PC-3 (cell line): ENCODE data around the gene CSAG2. TPM values are rescaled to one million over a fixed set of nuclear protein-coding genes. Genes with fewer than 3 reads are reported as not detected.
"Not testable (repeated sequence)": the region's sequence is repeated elsewhere in the genome, so short reads cannot be mapped to it uniquely, and the experiment has no call there.

Experiments used
- ATAC-seq: fragments of 200-7000 bp; cut with Tn5 transposase; 2 replicates; pipeline ENCODE4 v1.9.1; 2020; ENCODE audit warnings: mild to moderate bottlenecking, moderate library complexity
- BruUV-seq: library from RNA; stranded (reverse); fragments of 400-500 nt; replicated peaks from 2 replicates; lab custom pipeline; 2021; lab: Mats Ljungman, UMichigan
- CTCF ChIA-PET: fragments of 300-600 bp; sonication (Branson Sonifier 250); formaldehyde crosslinking; loops from one replicate; lab custom pipeline; 2022; ENCODE audit warnings: antibody characterized with exemption; lab: Charles Lee
- POLR2A ChIA-PET: fragments of 300-600 bp; sonication (Branson Sonifier 250); formaldehyde crosslinking; loops from one replicate; lab custom pipeline; 2022; ENCODE audit warnings: antibody characterized with exemption; ENCODE audit not compliant: unreplicated experiment; lab: Charles Lee
- DNase-seq: peaks from one replicate; pipeline ENCODE4 v3.0.0-alpha.2; 2015
- H2AFZ ChIP-seq: fragments of 300-600 bp; sonication (generic); 2 replicates; pipeline ENCODE4 v1.6.0; 2016; ENCODE audit warnings: antibody characterized with exemption, low read length
- H3F3A ChIP-seq: fragments of 300-600 bp; sonication (generic); one replicate; pipeline ENCODE4 v1.6.0; 2017; ENCODE audit warnings: antibody characterized with exemption, low read length, control low read depth, mild to moderate bottlenecking; ENCODE audit not compliant: unreplicated experiment
- H3K27ac ChIP-seq: fragments of 300-600 bp; sonication (generic); 2 replicates; pipeline ENCODE4 v1.5.1; 2016; ENCODE audit warnings: mild to moderate bottlenecking, low read length
- H3K27me3 ChIP-seq: fragments of 300-600 bp; sonication (generic); 2 replicates; pipeline ENCODE4 v1.6.1; 2016; ENCODE audit warnings: low read length, mixed read lengths
- H3K36me3 ChIP-seq: fragments of 300-600 bp; sonication (generic); 2 replicates; pipeline ENCODE4 v1.6.1; 2016; ENCODE audit warnings: low read depth, mixed run types, low read length, mixed read lengths
- H3K4me1 ChIP-seq: fragments of 300-600 bp; sonication (generic); 2 replicates; pipeline ENCODE4 v1.5.1; 2016; ENCODE audit warnings: low read length; ENCODE audit not compliant: insufficient read depth
- H3K4me2 ChIP-seq: fragments of 300-600 bp; sonication (generic); 2 replicates; pipeline ENCODE4 v1.6.0; 2016; ENCODE audit warnings: low read length
- H3K4me3 ChIP-seq: fragments of 300-600 bp; sonication (generic); 2 replicates; pipeline ENCODE4 v1.5.1; 2016; ENCODE audit warnings: mild to moderate bottlenecking, low read length, mixed read lengths
- H3K79me2 ChIP-seq: fragments of 300-600 bp; sonication (generic); 2 replicates; pipeline ENCODE4 v1.6.1; 2017; ENCODE audit warnings: low read length, mixed read lengths
- H3K9ac ChIP-seq: fragments of 300-600 bp; sonication (generic); 2 replicates; pipeline ENCODE4 v1.6.0; 2016; ENCODE audit warnings: mild to moderate bottlenecking, low read length
- H3K9me2 ChIP-seq: fragments of 300-600 bp; sonication (generic); replicated peaks from 2 replicates; pipeline ENCODE4 v1.6.1; 2016; ENCODE audit warnings: mixed run types, low read length, mixed read lengths
- H3K9me3 ChIP-seq: fragments of 300-600 bp; sonication (generic); 2 replicates; pipeline ENCODE4 v1.6.1; 2016; ENCODE audit warnings: low read length, mixed read lengths
- H4K20me1 ChIP-seq: fragments of 300-600 bp; sonication (generic); 2 replicates; pipeline ENCODE4 v1.6.1; 2016; ENCODE audit warnings: low read length, mixed read lengths
- EZH2 ChIP-seq: fragments of 300-600 bp; sonication (generic); IDR thresholded peaks from one replicate; pipeline ENCODE4 v1.6.1; 2017; ENCODE audit warnings: antibody characterized with exemption, mild to moderate bottlenecking, low read length; ENCODE audit not compliant: unreplicated experiment
- EZH2phosphoT487 ChIP-seq: fragments of 300-600 bp; sonication (generic); IDR thresholded peaks from 2 replicates; pipeline ENCODE4 v1.6.1; 2018; ENCODE audit warnings: mild to moderate bottlenecking, antibody characterized with exemption, low read length, borderline replicate concordance
- intact Hi-C: fragments of 100-400 bp; cut with micrococcal nuclease; formaldehyde crosslinking; loops from 2 replicates; pipeline ENCODE4 v1.9.0; 2023
- total RNA-seq: library from RNA; depleted of rRNA; stranded (reverse); fragments of >200 nt; gene quantifications from 2 replicates; pipeline ENCODE4 v1.2.3, GENCODE V29; 2014
- TF ChIP-seq, protein P1 (sequence below): fragments of 300-600 bp; sonication (generic); conservative IDR thresholded peaks from 2 replicates; pipeline ENCODE4 v1.5.1; 2017; ENCODE audit warnings: antibody characterized with exemption, low read depth, mild to moderate bottlenecking, low read length

Gene CSAG2
- total RNA-seq, 1 experiment from 2014 or later = not detected

DNA sequence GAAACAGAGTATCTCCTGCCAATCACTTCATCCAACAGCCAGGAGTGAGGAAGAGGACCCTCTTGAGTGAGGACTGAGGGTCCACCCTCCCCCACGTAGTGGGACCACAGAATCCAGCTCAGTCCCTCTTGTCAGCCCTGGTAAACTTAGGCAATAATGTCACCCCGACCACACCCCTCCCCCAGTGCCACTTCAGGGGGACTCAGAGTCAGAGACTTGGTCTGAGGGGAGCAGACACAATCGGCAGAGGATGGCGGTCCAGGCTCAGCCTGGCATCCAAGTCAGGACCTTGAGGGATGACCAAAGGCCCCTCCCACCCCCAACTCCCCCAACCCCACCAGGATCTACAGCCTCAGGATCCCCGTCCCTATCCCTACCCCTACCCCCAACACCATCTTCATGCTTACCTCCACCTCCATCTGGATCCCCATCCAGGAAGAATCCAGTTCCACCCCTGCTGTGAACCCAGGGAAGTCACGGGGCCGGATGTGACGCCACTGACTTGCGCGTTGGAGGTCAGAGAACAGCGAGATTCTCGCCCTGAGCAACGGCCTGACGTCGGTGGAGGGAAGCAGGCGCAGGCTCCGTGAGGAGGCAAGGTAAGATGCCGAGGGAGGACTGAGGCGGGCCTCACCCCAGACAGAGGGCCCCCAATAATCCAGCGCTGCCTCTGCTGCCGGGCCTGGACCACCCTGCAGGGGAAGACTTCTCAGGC is 24.3 kb upstream of the CSAG2 start, which contains the start of the genes CSAG1 and MAGEA12:
Gene CSAG1 (minus strand): TSS at position 461 of the 715 bp plus-strand sequence. CDS start 1,261 bp downstream, outside the sequence.
Gene MAGEA12 (plus strand): TSS at position 497 of the 715 bp plus-strand sequence. CDS start 2,405 bp downstream, outside the sequence.
- BruUV-seq = no TSS peak
- no peaks in the 10 kb centered on the region for H3K9me3 ChIP-seq
- H3K27me3 ChIP-seq = peaks cover 28% of the 10 kb centered on the region
- no peak within 1 kb of the TSS for H3K27ac ChIP-seq
- TF ChIP-seq, protein P1, sequence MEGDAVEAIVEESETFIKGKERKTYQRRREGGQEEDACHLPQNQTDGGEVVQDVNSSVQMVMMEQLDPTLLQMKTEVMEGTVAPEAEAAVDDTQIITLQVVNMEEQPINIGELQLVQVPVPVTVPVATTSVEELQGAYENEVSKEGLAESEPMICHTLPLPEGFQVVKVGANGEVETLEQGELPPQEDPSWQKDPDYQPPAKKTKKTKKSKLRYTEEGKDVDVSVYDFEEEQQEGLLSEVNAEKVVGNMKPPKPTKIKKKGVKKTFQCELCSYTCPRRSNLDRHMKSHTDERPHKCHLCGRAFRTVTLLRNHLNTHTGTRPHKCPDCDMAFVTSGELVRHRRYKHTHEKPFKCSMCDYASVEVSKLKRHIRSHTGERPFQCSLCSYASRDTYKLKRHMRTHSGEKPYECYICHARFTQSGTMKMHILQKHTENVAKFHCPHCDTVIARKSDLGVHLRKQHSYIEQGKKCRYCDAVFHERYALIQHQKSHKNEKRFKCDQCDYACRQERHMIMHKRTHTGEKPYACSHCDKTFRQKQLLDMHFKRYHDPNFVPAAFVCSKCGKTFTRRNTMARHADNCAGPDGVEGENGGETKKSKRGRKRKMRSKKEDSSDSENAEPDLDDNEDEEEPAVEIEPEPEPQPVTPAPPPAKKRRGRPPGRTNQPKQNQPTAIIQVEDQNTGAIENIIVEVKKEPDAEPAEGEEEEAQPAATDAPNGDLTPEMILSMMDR = no peak
- TF ChIP-seq EZH2 = no peak
- TF ChIP-seq EZH2phosphoT487 = no peak
- ChIA-PET POLR2A (no interaction called here), CTCF (no interaction called here)
- no peak within 1 kb of the TSS for H3K9ac ChIP-seq
- ATAC-seq (no peak), DNase-seq (no peak)
- H2AFZ ChIP-seq = no peak within 1 kb of the TSS
- H3K36me3 ChIP-seq = no peaks in the 10 kb centered on the region
- H3F3A ChIP-seq = no peaks in the 10 kb centered on the region
- no peak within 1 kb of the TSS for H3K4me3 ChIP-seq
- H4K20me1 ChIP-seq = no peaks in the 10 kb centered on the region
- intact Hi-C loops = no loop called here
- H3K4me1 ChIP-seq = no peaks in the 10 kb centered on the region
- H3K79me2 ChIP-seq = no peaks in the 10 kb centered on the region
- no peaks in the 10 kb centered on the region for H3K9me2 ChIP-seq
- no peak within 1 kb of the TSS for H3K4me2 ChIP-seq

DNA sequence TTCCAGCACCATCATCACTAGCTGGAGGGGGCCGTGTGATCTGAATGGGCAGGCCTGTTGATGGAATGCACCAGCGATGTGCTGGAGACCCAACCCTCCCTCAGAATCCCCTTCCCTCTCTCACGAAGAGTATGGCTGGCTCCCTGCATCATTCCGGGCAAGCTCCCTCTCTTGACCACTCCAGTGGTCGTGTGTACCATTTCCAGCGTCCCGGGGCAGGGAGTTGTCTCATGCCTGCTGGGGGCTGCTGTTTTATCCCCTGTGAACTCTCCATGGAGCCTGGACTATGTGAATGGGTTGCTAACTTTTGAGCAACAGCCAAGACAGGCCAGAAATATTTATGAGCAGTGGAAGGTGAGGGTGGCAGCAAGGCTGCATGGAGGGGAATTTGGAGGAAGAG is 16.3 kb upstream of the CSAG2 start:
- ATAC-seq (no peak), DNase-seq (no peak)
- H3K4me3 ChIP-seq = no peak overlapping the region
- H3K9ac ChIP-seq = no peak overlapping the region
- H3K4me1 ChIP-seq = no peaks in the 10 kb centered on the region
- H4K20me1 ChIP-seq = no peaks in the 10 kb centered on the region
- no peaks in the 10 kb centered on the region for H3K9me3 ChIP-seq
- ChIA-PET POLR2A (no interaction called here), CTCF (no interaction called here)
- peaks cover 10% of the 10 kb centered on the region for H3K27me3 ChIP-seq
- no TSS peak for BruUV-seq
- H3K79me2 ChIP-seq = no peaks in the 10 kb centered on the region
- no peaks in the 10 kb centered on the region for H3F3A ChIP-seq
- TF ChIP-seq EZH2phosphoT487 = no peak
- intact Hi-C loops = no loop called here
- no peaks in the 10 kb centered on the region for H3K9me2 ChIP-seq
- no peak overlapping the region for H2AFZ ChIP-seq
- no peak overlapping the region for H3K27ac ChIP-seq
- H3K36me3 ChIP-seq = no peaks in the 10 kb centered on the region
- H3K4me2 ChIP-seq = no peak overlapping the region

DNA sequence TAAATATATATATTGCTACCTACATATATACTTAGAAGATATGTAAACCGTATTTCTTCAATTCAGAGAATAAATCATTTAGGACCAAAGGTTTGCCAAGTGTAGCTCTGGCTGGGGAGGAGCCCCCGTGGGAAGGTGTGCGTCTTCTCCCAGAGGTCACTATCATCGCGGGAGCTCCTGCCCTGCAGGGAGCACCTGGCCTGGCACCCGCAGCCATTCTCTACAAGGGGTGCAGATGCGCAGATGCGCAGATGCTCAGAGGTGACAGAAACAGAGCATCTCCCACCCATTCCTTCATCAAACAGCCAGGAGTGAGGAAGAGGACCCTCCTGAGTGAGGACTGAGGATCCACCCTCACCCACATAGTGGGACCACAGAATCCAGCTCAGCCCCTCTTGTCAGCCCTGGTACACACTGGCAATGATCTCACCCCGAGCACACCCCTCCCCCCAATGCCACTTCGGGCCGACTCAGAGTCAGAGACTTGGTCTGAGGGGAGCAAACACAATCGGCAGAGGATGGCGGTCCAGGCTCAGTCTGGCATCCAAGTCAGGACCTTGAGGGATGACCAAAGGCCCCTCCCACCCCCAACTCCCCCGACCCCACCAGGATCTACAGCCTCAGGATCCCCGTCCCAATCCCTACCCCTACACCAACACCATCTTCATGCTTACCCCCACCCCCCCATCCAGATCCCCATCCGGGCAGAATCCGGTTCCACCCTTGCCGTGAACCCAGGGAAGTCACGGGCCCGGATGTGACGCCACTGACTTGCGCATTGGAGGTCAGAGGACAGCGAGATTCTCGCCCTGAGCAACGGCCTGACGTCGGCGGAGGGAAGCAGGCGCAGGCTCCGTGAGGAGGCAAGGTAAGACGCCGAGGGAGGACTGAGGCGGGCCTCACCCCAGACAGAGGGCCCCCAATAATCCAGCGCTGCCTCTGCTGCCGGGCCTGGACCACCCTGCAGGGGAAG is 5.0 kb upstream of the CSAG2 start, which contains the start of gene MAGEA2B:
Gene MAGEA2B (plus strand): TSS at position 814 of the 973 bp plus-strand sequence. CDS start 2,479 bp downstream, outside the sequence.
- H3K9me2 ChIP-seq, DNase-seq, H3K4me1 ChIP-seq, BruUV-seq, H3K4me2 ChIP-seq, H4K20me1 ChIP-seq, H3K9me3 ChIP-seq, H3K79me2 ChIP-seq, H3F3A ChIP-seq, H2AFZ ChIP-seq, H3K4me3 ChIP-seq, H3K9ac ChIP-seq, POLR2A ChIA-PET, CTCF ChIA-PET, H3K36me3 ChIP-seq, H3K27ac ChIP-seq, ATAC-seq, H3K27me3 ChIP-seq, intact Hi-C loops: not testable (repeated sequence)

DNA sequence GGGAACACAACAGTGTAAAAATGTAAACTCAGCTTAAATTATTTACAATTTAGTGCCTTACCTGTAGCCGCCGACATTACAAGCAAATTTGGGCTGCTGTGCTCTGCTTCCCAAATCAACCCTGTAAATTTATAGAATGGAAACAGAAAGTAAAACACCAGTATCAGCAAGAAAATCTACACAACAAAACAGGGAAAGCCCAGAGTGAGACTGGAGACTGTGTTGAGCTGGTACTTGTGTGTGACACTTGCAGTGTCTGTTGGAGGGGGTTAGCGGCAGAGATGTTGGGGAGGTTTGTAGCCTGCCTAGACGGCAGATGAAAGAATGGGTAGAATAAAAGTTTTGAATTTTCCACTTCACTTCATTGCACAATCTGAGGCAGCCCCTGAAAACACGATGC is 4.1 kb upstream of the CSAG2 start:
- DNase-seq, BruUV-seq, H3K9me2 ChIP-seq, H3K4me3 ChIP-seq, H3K79me2 ChIP-seq, H2AFZ ChIP-seq, H3K9me3 ChIP-seq, CTCF ChIA-PET, H3K4me2 ChIP-seq, H3K27me3 ChIP-seq, intact Hi-C loops, POLR2A ChIA-PET, H3F3A ChIP-seq, ATAC-seq, H3K27ac ChIP-seq, H3K4me1 ChIP-seq, H4K20me1 ChIP-seq, H3K36me3 ChIP-seq, H3K9ac ChIP-seq: not testable (repeated sequence)

- H3K9me3 ChIP-seq, H3K9ac ChIP-seq, H3K9me2 ChIP-seq, H3F3A ChIP-seq, ATAC-seq, H3K4me2 ChIP-seq, H3K4me3 ChIP-seq, CTCF ChIA-PET, H3K27ac ChIP-seq, H3K36me3 ChIP-seq, POLR2A ChIA-PET, BruUV-seq, H4K20me1 ChIP-seq, H3K79me2 ChIP-seq, H3K27me3 ChIP-seq, H2AFZ ChIP-seq, DNase-seq, intact Hi-C loops, H3K4me1 ChIP-seq: not testable (repeated sequence)
Observed at GRCh38 chrX:152706500-152706899, 2.6 kb downstream of the CSAG2 start.
